Measurements from ENCODE around the gene ANKLE2.

ANKLE2 gene

GRCh38 chr12:132773077-132773955, 11.7 kb upstream of the ANKLE2 start:
- H3K4me2 ChIP-seq (ENCODE audit: low read depth, low read length, poor library complexity, severe bottlenecking), result peak overlapping the region; percentile 94
- peaks cover 45% of the 10 kb centered on the region for H3F3A ChIP-seq (ENCODE audit: insufficient read depth)

GRCh38 chr12:132772606-132773005, 11.0 kb upstream of the ANKLE2 start:
- Histone ChIP-seq H3K27ac (ENCODE audit: low read depth, low read length) (peak overlapping the region; percentile 100), H3K4me3 (ENCODE audit: insufficient read depth, low read length, poor library complexity, severe bottlenecking) (no peak overlapping the region)

More at GRCh38 chr12:132773077-132773955, 11.7 kb upstream of the ANKLE2 start:
- H3K27me3 ChIP-seq (ENCODE audit: low read length), result no peaks in the 10 kb centered on the region
- no peaks in the 10 kb centered on the region for H3K79me2 ChIP-seq (ENCODE audit: insufficient read depth, low read length)
- no peaks in the 10 kb centered on the region for H3K9me2 ChIP-seq (replicated peaks; ENCODE audit: insufficient read depth, low read length)
- H4K20me1 ChIP-seq (ENCODE audit: low read depth, low read length), result no peaks in the 10 kb centered on the region
- peak overlapping the region; percentile 100 for H3K27ac ChIP-seq (ENCODE audit: low read depth, low read length)
- H3K4me3 ChIP-seq (ENCODE audit: insufficient read depth, low read length, poor library complexity, severe bottlenecking), result no peak overlapping the region
- no peaks in the 10 kb centered on the region for H3K9me3 ChIP-seq (ENCODE audit: insufficient read depth, low read length)
- TF ChIP-seq EZH2phosphoT487 (conservative IDR thresholded peaks at IDR 0.05; ENCODE audit: low read length) (no peak), CTCF (IDR thresholded peaks at IDR 0.05; ENCODE audit: insufficient read depth, low read length, poor library complexity, severe bottlenecking) (no peak)
- peaks cover 4% of the 10 kb centered on the region; the same call in 1 of the 2 replicates for H3K36me3 ChIP-seq (ENCODE audit: low read length)
- H2AFZ ChIP-seq (ENCODE audit: low read depth, low read length, severe bottlenecking), result no peak overlapping the region
- H3K9ac ChIP-seq (ENCODE audit: low read length), result no peak overlapping the region

DNA sequence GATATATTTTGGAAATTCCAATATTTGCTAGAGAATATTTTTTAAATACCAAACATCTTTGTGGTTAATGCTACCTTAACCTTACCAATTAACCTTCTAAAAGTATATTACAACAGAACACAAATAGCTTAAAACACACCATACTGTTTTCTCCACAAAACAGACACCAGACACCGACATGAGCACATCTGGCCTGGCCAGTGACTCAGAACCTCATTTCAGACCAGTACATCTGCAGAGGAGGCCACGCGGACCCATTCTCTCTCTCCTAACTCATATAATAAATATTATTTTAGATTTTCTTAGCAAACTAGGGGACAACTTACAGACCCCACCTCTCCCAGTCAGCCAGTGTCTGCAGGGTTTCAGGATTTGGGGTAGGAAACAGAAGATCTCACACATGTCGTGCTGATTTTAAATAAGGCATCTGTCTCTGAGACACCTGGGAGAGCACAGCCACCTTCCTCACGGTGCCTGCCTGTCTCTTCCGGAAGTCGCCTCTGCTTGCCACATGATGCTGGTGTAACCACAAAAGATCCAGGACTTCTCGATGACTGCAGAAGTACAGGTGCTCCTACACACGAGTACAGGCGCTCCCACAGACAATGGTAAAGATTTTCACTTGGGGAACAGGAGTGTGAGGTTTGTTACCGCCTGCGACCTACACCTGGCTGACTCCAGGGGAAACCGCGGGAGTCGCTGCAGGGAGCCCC, 9.7 kb upstream of the ANKLE2 start:
- H3K27me3 ChIP-seq (ENCODE audit: low read length), result no peaks in the 10 kb centered on the region
- H3K79me2 ChIP-seq (ENCODE audit: insufficient read depth, low read length), result no peaks in the 10 kb centered on the region
- H4K20me1 ChIP-seq (ENCODE audit: low read depth, low read length), result no peaks in the 10 kb centered on the region
- peak overlapping the region; percentile 45 for H3K4me3 ChIP-seq (ENCODE audit: insufficient read depth, low read length, poor library complexity, severe bottlenecking)
- no peaks in the 10 kb centered on the region for H3K9me3 ChIP-seq (ENCODE audit: insufficient read depth, low read length)
- H3K4me2 ChIP-seq (ENCODE audit: low read depth, low read length, poor library complexity, severe bottlenecking), result peak overlapping the region; percentile 94
- H3K36me3 ChIP-seq (ENCODE audit: low read length), result peaks cover 4% of the 10 kb centered on the region; the same call in 1 of the 2 replicates
- H3K9me2 ChIP-seq (replicated peaks; ENCODE audit: insufficient read depth, low read length), result no peaks in the 10 kb centered on the region
- peak overlapping the region; percentile 65 for H3K9ac ChIP-seq (ENCODE audit: low read length)
- H2AFZ ChIP-seq (ENCODE audit: low read depth, low read length, severe bottlenecking), result no peak overlapping the region
- H3F3A ChIP-seq (ENCODE audit: insufficient read depth), result peaks cover 53% of the 10 kb centered on the region
- peak overlapping the region; percentile 100 for H3K27ac ChIP-seq (ENCODE audit: low read depth, low read length)
- TF ChIP-seq CTCF (IDR thresholded peaks at IDR 0.05; ENCODE audit: insufficient read depth, low read length, poor library complexity, severe bottlenecking) (no peak), EZH2phosphoT487 (conservative IDR thresholded peaks at IDR 0.05; ENCODE audit: low read length) (no peak)

More at GRCh38 chr12:132772606-132773005, 11.0 kb upstream of the ANKLE2 start:
- Histone ChIP-seq H3K9ac (ENCODE audit: low read length) (no peak overlapping the region), H3K9me3 (ENCODE audit: insufficient read depth, low read length) (no peaks in the 10 kb centered on the region), H3K4me2 (ENCODE audit: low read depth, low read length, poor library complexity, severe bottlenecking) (peak overlapping the region; percentile 94), H3F3A (ENCODE audit: insufficient read depth) (peaks cover 52% of the 10 kb centered on the region), H3K36me3 (ENCODE audit: low read length) (peaks cover 4% of the 10 kb centered on the region; the same call in 1 of the 2 replicates), H3K79me2 (ENCODE audit: insufficient read depth, low read length) (no peaks in the 10 kb centered on the region), H3K27me3 (ENCODE audit: low read length) (no peaks in the 10 kb centered on the region), H2AFZ (ENCODE audit: low read depth, low read length, severe bottlenecking) (no peak overlapping the region), H3K9me2 (replicated peaks; ENCODE audit: insufficient read depth, low read length) (no peaks in the 10 kb centered on the region), H4K20me1 (ENCODE audit: low read depth, low read length) (no peaks in the 10 kb centered on the region)
- no peak for TF ChIP-seq CTCF (IDR thresholded peaks at IDR 0.05; ENCODE audit: insufficient read depth, low read length, poor library complexity, severe bottlenecking)

Measured in SU-DHL-6 (cell line).